Caco-2 (cell line): ENCODE measurements around the gene ZNF688. TPM values are rescaled to one million over a fixed set of nuclear protein-coding genes. Genes with fewer than 3 reads are reported as not detected.

Experiments used
- BruUV-seq: library from RNA; stranded (reverse); fragments of 400-500 nt; replicated peaks from 2 replicates; lab custom pipeline; 2021; lab: Mats Ljungman, UMichigan
- CTCF ChIA-PET: fragments of 300-600 bp; sonication (Branson Sonifier 250); formaldehyde crosslinking; loops from one replicate; lab custom pipeline; 2022; ENCODE audit warnings: antibody characterized with exemption; lab: Charles Lee
- POLR2A ChIA-PET: fragments of 300-600 bp; sonication (Branson Sonifier 250); formaldehyde crosslinking; loops from one replicate; lab custom pipeline; 2022; ENCODE audit warnings: antibody characterized with exemption; lab: Charles Lee
- DNase-seq, 2 experiments: peaks; one replicate each; pipeline versions ENCODE4 v3.0.0 to v3.0.0-alpha.2; 2020 to 2022
- H3K27me3 ChIP-seq: replicated peaks from 2 replicates; pipeline ENCODE4 v1.6.0; 2011; ENCODE audit warnings: low read length; ENCODE audit not compliant: control insufficient read depth, insufficient read depth
- H3K36me3 ChIP-seq: 2 replicates; pipeline ENCODE4 v1.5.1; 2011; ENCODE audit warnings: low read length; ENCODE audit not compliant: control insufficient read depth, insufficient read depth
- H3K4me1 ChIP-seq: fragments of 250-450 bp; sonication (Bioruptor Pico); 2 replicates; pipeline ENCODE4 v1.5.1; 2020; ENCODE audit warnings: mild to moderate bottlenecking
- H3K4me3 ChIP-seq: 2 replicates; pipeline ENCODE4 v1.5.1; 2011; ENCODE audit warnings: low read depth, mild to moderate bottlenecking, control low read depth, low read length
- H3K9me3 ChIP-seq: fragments of 250-450 bp; sonication (Bioruptor Pico); 2 replicates; pipeline ENCODE4 v1.5.1; 2020; ENCODE audit warnings: mild to moderate bottlenecking, moderate library complexity
- H3K27ac Mint-ChIP-seq: one replicate; pipeline ENCODE4 v1.8.0; 2022; ENCODE audit warnings: mixed read lengths; ENCODE audit not compliant: unreplicated experiment
- H3K27me3 Mint-ChIP-seq: one replicate; pipeline ENCODE4 v1.8.0; 2022; ENCODE audit warnings: mixed read lengths; ENCODE audit not compliant: insufficient read depth, unreplicated experiment
- H3K36me3 Mint-ChIP-seq: one replicate; pipeline ENCODE4 v1.8.0; 2022; ENCODE audit warnings: mild to moderate bottlenecking, mixed read lengths; ENCODE audit not compliant: insufficient read depth, unreplicated experiment
- H3K4me1 Mint-ChIP-seq: one replicate; pipeline ENCODE4 v1.8.0; 2022; ENCODE audit warnings: low read depth, mixed read lengths; ENCODE audit not compliant: unreplicated experiment
- H3K4me3 Mint-ChIP-seq: one replicate; pipeline ENCODE4 v1.8.0; 2022; ENCODE audit warnings: mild to moderate bottlenecking, moderate library complexity, mixed read lengths; ENCODE audit not compliant: unreplicated experiment
- H3K9me3 Mint-ChIP-seq: one replicate; pipeline ENCODE4 v1.8.0; 2022; ENCODE audit warnings: mixed read lengths; ENCODE audit not compliant: unreplicated experiment
- CTCF ChIP-seq, 2 experiments: fragments of 200-600 bp in 1 of 2; IDR thresholded peaks; 1 replicate in 1 of 2; 2 replicates in 1 of 2; pipeline versions ENCODE4 v1.5.1 to v1.8.0; 2011 to 2022; ENCODE audit warnings: antibody characterized with exemption in 1 of 2, control low read depth in 1 of 2, inconsistent platforms in 1 of 2, low read depth in 1 of 2, low read length in 1 of 2, mild to moderate bottlenecking in 1 of 2, moderate library complexity in 1 of 2; ENCODE audit not compliant: insufficient read depth in 1 of 2, severe bottlenecking in 1 of 2, unreplicated experiment in 1 of 2
- intact Hi-C: fragments of 100-400 bp; cut with micrococcal nuclease; formaldehyde crosslinking; loops from one replicate; pipeline ENCODE4 v1.10.0; 2022; ENCODE audit not compliant: unreplicated experiment
- total RNA-seq: library from RNA; stranded (reverse); gene quantifications from 2 replicates; pipeline ENCODE4 v1.2.3, GENCODE V29; 2022

ZNF688 gene
- total RNA-seq, 1 experiment from 2014 or later, result 6.2 TPM

DNA sequence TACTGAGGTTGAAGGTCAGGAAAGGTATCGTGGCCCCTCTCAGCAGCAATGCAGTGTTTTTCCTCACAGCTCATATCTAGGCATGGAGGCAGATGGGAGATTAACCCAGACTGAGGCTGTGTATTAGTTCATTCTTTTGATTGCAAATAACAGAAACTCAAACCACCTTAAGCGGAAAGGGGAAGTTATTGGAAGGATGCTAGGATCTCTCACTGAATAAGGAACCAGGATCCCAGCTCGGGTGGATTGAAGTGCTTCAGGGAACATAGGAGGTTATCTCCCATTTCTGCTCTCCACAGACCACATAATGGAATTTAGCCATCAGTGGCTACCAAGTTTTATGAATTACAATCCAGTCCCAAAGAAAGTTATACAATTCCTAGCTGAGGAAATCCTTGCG lies 30.5 kb upstream of the ZNF688 start:
- ChIA-PET POLR2A (interaction anchor here (0.6 kb wide), 1 partner anchor 9 kb away, joined by 3 read pairs; no protein-coding TSS in a partner anchor), CTCF (interaction anchor here (0.7 to 1.0 kb wide), 2 partner anchors 92 to 172 kb away, joined by 5 read pairs; partner anchors contain the start of gene DCTPP1)
- intact Hi-C loops, result no loop called here
- no peaks in the 10 kb centered on the region for H3K4me1 Mint-ChIP-seq
- H3K9me3 Mint-ChIP-seq, result peaks cover 12% of the 10 kb centered on the region
- Histone ChIP-seq H3K4me1 (no peaks in the 10 kb centered on the region), H3K4me3 (no peak overlapping the region), H3K36me3 (no peaks in the 10 kb centered on the region), H3K9me3 (no peaks in the 10 kb centered on the region), H3K27me3 (no peaks in the 10 kb centered on the region)
- no peak for TF ChIP-seq CTCF (IDR thresholded peaks at IDR 0.05; ENCODE audit: insufficient read depth in 1 of 2, low read depth in 1 of 2, low read length in 1 of 2, severe bottlenecking in 1 of 2, unreplicated experiment in 1 of 2)
- BruUV-seq, result no TSS peak
- H3K36me3 Mint-ChIP-seq, result peaks cover 36% of the 10 kb centered on the region
- DNase-seq, result no peak
- no peak overlapping the region for H3K27ac Mint-ChIP-seq
- H3K4me3 Mint-ChIP-seq, result no peak overlapping the region
- H3K27me3 Mint-ChIP-seq, result no peaks in the 10 kb centered on the region

DNA sequence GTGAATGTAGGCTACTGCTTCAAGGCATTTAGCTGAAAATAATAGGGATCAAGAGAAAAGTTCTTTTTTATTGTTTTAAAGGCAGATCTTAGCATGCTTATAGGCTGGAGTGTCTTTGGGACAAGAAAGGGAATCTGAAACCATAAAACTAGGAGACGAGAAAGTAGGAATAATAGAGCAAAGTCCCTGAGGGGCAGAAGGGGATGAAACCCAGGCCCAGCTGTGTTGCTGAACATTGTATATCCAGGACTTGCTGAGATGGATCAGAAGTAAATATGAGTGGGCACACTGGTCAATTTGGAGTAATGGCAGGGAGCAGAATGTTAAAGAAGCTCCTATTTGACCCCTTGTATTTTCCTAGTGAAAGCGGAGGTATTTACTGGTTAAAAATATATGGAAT lies 29.4 kb upstream of the ZNF688 start:
- no peaks in the 10 kb centered on the region for H3K27me3 ChIP-seq
- BruUV-seq, result no TSS peak
- H3K36me3 ChIP-seq, result no peaks in the 10 kb centered on the region
- no peak for TF ChIP-seq CTCF (IDR thresholded peaks at IDR 0.05; ENCODE audit: insufficient read depth in 1 of 2, low read depth in 1 of 2, low read length in 1 of 2, severe bottlenecking in 1 of 2, unreplicated experiment in 1 of 2)
- intact Hi-C loops, result no loop called here
- DNase-seq, result no peak
- peaks cover 12% of the 10 kb centered on the region for H3K9me3 Mint-ChIP-seq
- ChIA-PET POLR2A (interaction anchor here (0.6 kb wide), 1 partner anchor 9 kb away, joined by 4 read pairs; no protein-coding TSS in a partner anchor), CTCF (no interaction called here)
- H3K4me1 ChIP-seq, result no peaks in the 10 kb centered on the region
- no peak overlapping the region for H3K4me3 ChIP-seq
- H3K9me3 ChIP-seq, result no peaks in the 10 kb centered on the region
- H3K27me3 Mint-ChIP-seq, result no peaks in the 10 kb centered on the region
- H3K4me1 Mint-ChIP-seq, result no peaks in the 10 kb centered on the region
- no peak overlapping the region for H3K27ac Mint-ChIP-seq
- peaks cover 28% of the 10 kb centered on the region for H3K36me3 Mint-ChIP-seq
- no peak overlapping the region for H3K4me3 Mint-ChIP-seq

DNA sequence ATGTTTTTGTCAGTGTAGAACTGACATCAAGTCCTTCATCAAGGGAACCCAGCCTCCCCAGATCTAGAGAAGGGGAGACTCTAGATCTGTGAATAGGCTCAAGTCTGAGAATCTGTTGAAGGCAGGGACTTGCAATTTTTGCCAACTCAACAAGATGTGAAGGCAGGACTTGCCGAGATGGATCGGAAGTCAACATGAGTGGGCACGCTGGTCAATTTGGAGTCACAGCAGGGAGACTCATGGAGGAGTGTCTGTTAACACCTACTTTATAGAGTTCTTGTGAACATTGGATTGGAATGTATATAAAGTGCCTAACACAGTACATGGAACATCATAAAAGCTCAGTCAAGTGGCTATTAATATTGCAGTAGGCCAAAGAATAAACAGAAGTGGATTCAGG lies 28.7 kb upstream of the ZNF688 start:
- H3K4me3 ChIP-seq, result no peak overlapping the region
- intact Hi-C loops, result no loop called here
- no peak for DNase-seq
- Mint-ChIP-seq H3K4me3 (no peak overlapping the region), H3K27me3 (no peaks in the 10 kb centered on the region), H3K36me3 (peaks cover 22% of the 10 kb centered on the region), H3K4me1 (no peaks in the 10 kb centered on the region), H3K9me3 (peaks cover 12% of the 10 kb centered on the region), H3K27ac (no peak overlapping the region)
- TF ChIP-seq CTCF (IDR thresholded peaks at IDR 0.05; ENCODE audit: insufficient read depth in 1 of 2, low read depth in 1 of 2, low read length in 1 of 2, severe bottlenecking in 1 of 2, unreplicated experiment in 1 of 2), result no peak
- no TSS peak for BruUV-seq
- H3K4me1 ChIP-seq, result no peaks in the 10 kb centered on the region
- H3K9me3 ChIP-seq, result no peaks in the 10 kb centered on the region
- H3K27me3 ChIP-seq, result no peaks in the 10 kb centered on the region
- CTCF ChIA-PET, result no interaction called here
- POLR2A ChIA-PET, result interaction anchor here (0.6 kb wide), 1 partner anchor 8 kb away, joined by 4 read pairs; no protein-coding TSS in a partner anchor
- H3K36me3 ChIP-seq, result no peaks in the 10 kb centered on the region
